ENCODE data around the gene AFF3.

- no peak for TF ChIP-seq POLR2AphosphoS5 (IDR thresholded peaks at IDR 0.05)
- no peak for TF ChIP-seq CTCF (IDR thresholded peaks at IDR 0.05)
Observed at GRCh38 chr2:100051253-100051652, 91.1 kb downstream of the AFF3 start.

All from stomach (tissue), 4 donors.